Measurements from ENCODE around the gene EXOC1. TPM values are rescaled to one million over a fixed set of nuclear protein-coding genes. Genes with fewer than 3 reads are reported as not detected.

EXOC1 gene
- total RNA-seq, 1 donor from 2014 or later, result 52.0 TPM

DNA sequence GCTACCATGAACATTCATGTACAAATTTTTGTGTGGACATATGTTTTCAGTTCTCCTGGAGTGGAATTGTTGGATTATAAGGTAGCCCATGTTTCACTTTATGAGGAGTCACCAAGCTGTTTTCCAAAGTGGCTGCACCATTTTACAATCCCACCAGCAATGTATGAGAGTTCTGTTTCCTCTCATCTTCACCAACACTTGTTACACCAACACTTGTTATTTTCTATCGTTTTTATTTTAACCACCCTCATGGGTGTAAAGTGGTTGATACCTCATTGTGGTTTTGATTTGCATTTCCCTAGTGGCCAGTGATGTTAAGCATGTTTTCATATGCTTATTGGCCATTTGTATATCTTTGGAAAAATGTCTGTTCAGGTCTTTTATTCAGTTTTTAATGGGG lies 4.1 kb downstream of the EXOC1 start:
- DNase-seq (ENCODE audit: low spot score), result no peak
- H3K4me1 ChIP-seq, result peaks cover 8% of the 10 kb centered on the region
- H3F3A ChIP-seq (ENCODE audit: low read depth), result peaks cover 8% of the 10 kb centered on the region
- no peak overlapping the region for H3K4me3 Mint-ChIP-seq
- H3K4me2 ChIP-seq, result no peak overlapping the region
- H3K36me3 ChIP-seq, result no peaks in the 10 kb centered on the region
- H3K27ac Mint-ChIP-seq, result no peak overlapping the region
- H3K27me3 Mint-ChIP-seq (ENCODE audit: insufficient read depth, low read depth), result no peaks in the 10 kb centered on the region
- TF ChIP-seq EZH2phosphoT487 (IDR thresholded peaks at IDR 0.05) (no peak), EZH2 (IDR thresholded peaks at IDR 0.05) (no peak)
- TF ChIP-seq, protein P1, sequence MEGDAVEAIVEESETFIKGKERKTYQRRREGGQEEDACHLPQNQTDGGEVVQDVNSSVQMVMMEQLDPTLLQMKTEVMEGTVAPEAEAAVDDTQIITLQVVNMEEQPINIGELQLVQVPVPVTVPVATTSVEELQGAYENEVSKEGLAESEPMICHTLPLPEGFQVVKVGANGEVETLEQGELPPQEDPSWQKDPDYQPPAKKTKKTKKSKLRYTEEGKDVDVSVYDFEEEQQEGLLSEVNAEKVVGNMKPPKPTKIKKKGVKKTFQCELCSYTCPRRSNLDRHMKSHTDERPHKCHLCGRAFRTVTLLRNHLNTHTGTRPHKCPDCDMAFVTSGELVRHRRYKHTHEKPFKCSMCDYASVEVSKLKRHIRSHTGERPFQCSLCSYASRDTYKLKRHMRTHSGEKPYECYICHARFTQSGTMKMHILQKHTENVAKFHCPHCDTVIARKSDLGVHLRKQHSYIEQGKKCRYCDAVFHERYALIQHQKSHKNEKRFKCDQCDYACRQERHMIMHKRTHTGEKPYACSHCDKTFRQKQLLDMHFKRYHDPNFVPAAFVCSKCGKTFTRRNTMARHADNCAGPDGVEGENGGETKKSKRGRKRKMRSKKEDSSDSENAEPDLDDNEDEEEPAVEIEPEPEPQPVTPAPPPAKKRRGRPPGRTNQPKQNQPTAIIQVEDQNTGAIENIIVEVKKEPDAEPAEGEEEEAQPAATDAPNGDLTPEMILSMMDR (IDR thresholded peaks at IDR 0.05), result no peak
- H2AFZ ChIP-seq (replicated peaks), result no peak overlapping the region
- H3K9me3 ChIP-seq (ENCODE audit: low read depth), result no peaks in the 10 kb centered on the region
- peaks cover 5% of the 10 kb centered on the region for H3K27me3 ChIP-seq
- H3K36me3 Mint-ChIP-seq, result peaks cover 1% of the 10 kb centered on the region
- peaks cover 6% of the 10 kb centered on the region for H3K4me1 Mint-ChIP-seq
- peaks cover 4% of the 10 kb centered on the region for H3K9me3 Mint-ChIP-seq
- H3K27ac ChIP-seq, result no peak overlapping the region
- H3K9ac ChIP-seq, result no peak overlapping the region
- H4K20me1 ChIP-seq (ENCODE audit: low read depth), result no peaks in the 10 kb centered on the region
- peaks cover 30% of the 10 kb centered on the region for H3K79me2 ChIP-seq (ENCODE audit: low read depth)
- H3K4me3 ChIP-seq, result no peak overlapping the region

DNA sequence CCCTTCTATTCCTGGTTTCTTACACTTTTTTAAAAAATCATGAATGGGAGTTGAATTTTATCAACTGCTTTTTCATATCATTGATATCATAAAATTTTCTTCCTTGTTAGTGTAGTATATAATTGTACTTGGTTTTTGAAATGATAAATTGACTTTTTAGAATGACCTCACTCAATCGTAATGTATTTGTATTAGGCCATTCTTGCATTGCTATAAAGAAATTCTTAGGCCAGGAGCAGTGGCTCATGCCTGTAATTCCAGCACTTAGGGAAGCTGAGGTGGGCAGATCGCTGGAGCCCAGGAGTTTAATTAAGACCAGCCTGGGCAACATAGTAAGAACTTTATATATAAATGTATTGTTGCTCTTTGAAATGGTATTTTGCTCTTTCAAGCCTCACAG lies 6.3 kb downstream of the EXOC1 start:
- H3K9me3 ChIP-seq (ENCODE audit: low read depth), result no peaks in the 10 kb centered on the region
- H3K9me3 Mint-ChIP-seq, result no peaks in the 10 kb centered on the region
- H3K27ac ChIP-seq, result no peak overlapping the region
- no peak overlapping the region for H3K9ac ChIP-seq
- H3K79me2 ChIP-seq (ENCODE audit: low read depth), result peaks cover 25% of the 10 kb centered on the region
- H3K27ac Mint-ChIP-seq, result no peak overlapping the region
- H3K4me3 Mint-ChIP-seq, result no peak overlapping the region
- no peaks in the 10 kb centered on the region for H3K27me3 ChIP-seq
- peaks cover 1% of the 10 kb centered on the region for H3K36me3 Mint-ChIP-seq
- H2AFZ ChIP-seq (replicated peaks), result no peak overlapping the region
- TF ChIP-seq EZH2 (IDR thresholded peaks at IDR 0.05) (no peak), EZH2phosphoT487 (IDR thresholded peaks at IDR 0.05) (no peak)
- no peak for DNase-seq (ENCODE audit: low spot score)
- peaks cover 5% of the 10 kb centered on the region for H3K4me1 ChIP-seq
- no peak overlapping the region for H3K4me3 ChIP-seq
- H3F3A ChIP-seq (ENCODE audit: low read depth), result peaks cover 4% of the 10 kb centered on the region
- H3K27me3 Mint-ChIP-seq (ENCODE audit: insufficient read depth, low read depth), result no peaks in the 10 kb centered on the region
- H3K4me1 Mint-ChIP-seq, result no peaks in the 10 kb centered on the region
- H3K36me3 ChIP-seq, result peaks cover 3% of the 10 kb centered on the region
- no peak overlapping the region for H3K4me2 ChIP-seq
- H4K20me1 ChIP-seq (ENCODE audit: low read depth), result no peaks in the 10 kb centered on the region

DNA sequence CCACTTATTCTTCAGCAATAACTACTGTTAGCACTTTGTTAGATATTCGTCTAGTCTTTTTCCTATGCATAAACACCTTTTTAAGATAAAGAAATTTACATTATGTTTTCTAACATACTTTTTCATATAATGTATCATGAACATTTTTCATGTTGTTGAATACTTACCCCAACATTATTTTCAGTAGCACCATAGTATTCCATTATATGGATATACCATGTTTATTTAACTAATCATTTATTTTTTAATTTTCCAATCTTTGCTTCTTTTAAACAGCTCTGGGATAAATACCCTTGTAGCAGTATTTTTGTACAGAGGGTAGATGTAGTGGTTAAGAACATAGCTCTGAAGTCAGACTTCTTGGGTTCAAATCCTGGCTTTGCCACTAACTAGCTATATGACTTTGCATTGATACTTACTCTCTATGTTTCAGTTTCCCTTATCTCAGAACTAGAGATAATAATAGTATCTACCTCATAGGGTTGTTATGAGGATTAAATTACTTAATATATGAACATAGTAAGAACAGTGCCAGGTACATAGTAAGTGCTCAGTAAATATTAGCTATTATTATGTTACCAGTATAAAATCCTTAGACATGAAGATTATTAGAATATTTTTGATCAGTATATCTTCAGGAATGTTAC lies 11.3 kb downstream of the EXOC1 start:
- H3K4me2 ChIP-seq, result no peak overlapping the region
- H3K27me3 Mint-ChIP-seq (ENCODE audit: insufficient read depth, low read depth), result no peaks in the 10 kb centered on the region
- H3K27ac ChIP-seq, result no peak overlapping the region

More for the DNA sequence above, 11.3 kb downstream of the EXOC1 start:
- no peaks in the 10 kb centered on the region for H3K27me3 ChIP-seq
- Mint-ChIP-seq H3K27ac (no peak overlapping the region), H3K4me1 (no peaks in the 10 kb centered on the region), H3K9me3 (no peaks in the 10 kb centered on the region), H3K4me3 (no peak overlapping the region), H3K36me3 (peaks cover 3% of the 10 kb centered on the region)
- H3K9ac ChIP-seq, result no peak overlapping the region
- peaks cover 9% of the 10 kb centered on the region for H3K36me3 ChIP-seq
- H3K4me1 ChIP-seq, result no peaks in the 10 kb centered on the region
- TF ChIP-seq, protein P1 (IDR thresholded peaks at IDR 0.05), result no peak
- TF ChIP-seq EZH2phosphoT487 (IDR thresholded peaks at IDR 0.05), result no peak
- no peak for TF ChIP-seq EZH2 (IDR thresholded peaks at IDR 0.05)
- H3K4me3 ChIP-seq, result no peak overlapping the region
- no peaks in the 10 kb centered on the region for H4K20me1 ChIP-seq (ENCODE audit: low read depth)
- H3F3A ChIP-seq (ENCODE audit: low read depth), result no peaks in the 10 kb centered on the region
- H3K79me2 ChIP-seq (ENCODE audit: low read depth), result no peaks in the 10 kb centered on the region
- no peak for DNase-seq (ENCODE audit: low spot score)
- no peaks in the 10 kb centered on the region for H3K9me3 ChIP-seq (ENCODE audit: low read depth)
- no peak overlapping the region for H2AFZ ChIP-seq (replicated peaks)

Data from neural progenitor cell (in vitro differentiated cells).